HuH-7 (cell line): ENCODE measurements around the gene RBBP7.
A peak's percentile ranks its signal among the peaks of the same experiment; 100 is the strongest.

Experiments
- DNase-seq: peaks from one replicate; pipeline ENCODE4 v3.0.0; 2011; ENCODE audit warnings: low spot score

RBBP7 gene

DNA sequence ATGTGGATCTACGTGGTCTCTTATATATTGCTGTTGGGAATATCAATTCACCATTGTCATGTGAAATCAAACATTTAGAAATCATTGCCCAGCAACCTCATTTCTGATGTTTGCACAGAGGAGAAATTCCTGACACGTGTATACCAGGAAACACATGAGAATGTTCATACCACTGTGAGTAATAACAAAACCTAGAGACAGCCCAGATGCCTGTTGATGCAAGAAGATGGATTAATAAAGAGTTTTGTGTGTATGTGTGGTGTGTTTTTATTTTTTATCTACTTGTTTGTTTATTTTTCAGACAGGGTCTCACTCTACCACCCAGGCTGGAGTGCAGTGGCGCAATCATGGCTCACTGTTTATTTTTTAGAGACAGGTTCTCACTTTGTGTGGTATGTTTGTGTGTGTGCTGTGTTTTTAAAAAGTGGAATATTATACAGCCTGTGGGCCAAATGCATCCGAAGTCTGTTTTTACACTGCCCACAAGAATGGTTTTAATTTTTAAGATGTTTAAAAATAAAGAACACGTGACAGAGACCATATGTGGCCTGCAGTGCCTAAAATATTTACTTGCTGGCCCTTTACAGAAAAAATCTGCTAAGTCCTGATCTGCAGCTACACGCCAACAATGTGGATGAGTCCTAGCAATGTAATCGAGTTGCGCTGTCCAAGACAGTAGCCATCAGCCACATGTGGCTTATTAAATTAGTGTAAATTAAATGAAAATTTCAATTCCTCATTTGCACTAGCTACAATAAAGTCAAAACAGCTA is 44.7 kb downstream of the RBBP7 start:
- no peak for DNase-seq

DNA sequence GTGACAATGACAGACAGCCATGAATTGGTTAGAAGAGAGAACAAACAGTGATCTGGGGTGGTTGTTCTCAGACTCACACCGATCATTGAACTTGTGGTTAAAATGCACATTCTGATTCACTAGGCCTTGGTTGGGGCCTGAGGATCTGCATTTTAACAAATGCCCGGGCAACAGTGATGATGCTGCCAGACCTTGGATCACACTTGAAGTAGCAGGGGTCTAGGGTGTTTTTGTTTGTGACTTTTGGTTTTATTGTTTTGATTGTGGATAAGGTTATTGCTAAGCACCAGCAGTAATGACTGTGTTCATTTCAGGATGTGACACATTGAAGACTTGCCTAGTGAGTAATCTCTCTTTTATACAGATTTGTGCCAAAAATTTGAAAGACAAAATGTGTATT is 47.4 kb downstream of the RBBP7 start:
- DNase-seq = no peak

- no peak for DNase-seq
Observed at GRCh38 chrX:16819634-16820033, 50.5 kb downstream of the RBBP7 start.

DNA sequence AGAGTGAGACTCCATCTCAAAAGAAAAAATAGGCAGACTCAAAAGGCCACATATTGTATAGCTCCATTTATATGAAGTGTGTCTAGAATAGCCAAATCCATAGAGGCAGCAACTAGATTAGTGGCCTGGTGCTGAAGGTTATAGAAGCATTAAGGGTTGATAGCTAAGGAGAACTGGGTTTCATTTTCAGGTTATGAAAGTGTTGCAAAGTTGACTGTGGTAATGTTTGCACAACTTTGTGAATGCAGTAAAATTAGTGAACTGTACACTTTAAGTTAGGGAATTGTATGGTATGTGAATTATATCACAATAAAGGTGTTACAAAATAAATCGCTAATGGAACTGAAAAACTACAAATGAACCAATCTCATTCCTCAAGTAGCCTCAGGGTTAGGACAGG is 55.6 kb downstream of the RBBP7 start:
- DNase-seq = no peak

DNA sequence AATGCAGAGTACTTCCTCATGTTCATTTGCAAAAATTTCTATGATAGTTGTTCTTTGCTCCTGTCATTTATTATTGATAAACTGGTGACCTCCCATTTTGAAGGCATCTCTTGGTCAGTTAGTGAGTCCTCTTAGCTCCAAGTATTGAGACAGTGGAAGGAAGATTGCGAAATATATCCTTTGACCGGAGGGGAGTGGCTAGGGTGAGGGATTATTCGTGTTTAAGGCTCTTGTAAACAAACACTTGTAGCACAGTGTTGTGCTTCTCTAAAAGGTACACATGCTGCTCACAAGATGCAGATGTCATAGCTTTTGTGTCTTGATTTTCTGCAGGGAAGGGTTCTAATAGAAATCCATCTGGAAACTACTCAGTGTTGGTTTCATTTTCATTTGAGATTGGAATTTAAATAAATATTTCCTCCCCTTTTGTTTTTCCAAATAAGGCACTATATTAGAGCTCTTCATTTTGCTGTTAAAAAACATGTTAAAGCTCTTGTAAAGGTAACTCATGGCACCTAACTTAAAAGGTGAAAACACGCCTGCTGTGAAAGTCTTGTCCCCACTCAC is 62.1 kb downstream of the RBBP7 start:
- DNase-seq = peak; percentile 48

DNA sequence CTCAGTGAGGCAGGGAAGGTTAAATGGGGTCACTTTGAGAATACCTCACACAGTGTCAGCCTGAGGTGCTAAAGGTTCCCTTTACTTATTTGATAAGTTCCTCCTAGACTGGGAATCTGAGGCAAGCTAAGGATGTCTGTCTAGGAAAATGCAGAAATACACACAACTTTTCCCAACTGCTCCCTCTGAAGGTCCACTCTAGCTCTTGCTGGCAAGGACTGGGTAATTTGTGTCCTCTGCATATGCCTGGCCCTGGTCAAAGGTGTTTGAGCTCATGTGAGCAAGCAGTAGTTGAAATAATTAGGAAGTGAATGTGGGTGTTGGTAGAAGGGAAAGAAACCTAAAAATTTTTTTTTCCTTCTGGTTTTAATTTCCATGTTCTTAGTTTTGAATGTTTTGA is 62.6 kb downstream of the RBBP7 start:
- no peak for DNase-seq

DNA sequence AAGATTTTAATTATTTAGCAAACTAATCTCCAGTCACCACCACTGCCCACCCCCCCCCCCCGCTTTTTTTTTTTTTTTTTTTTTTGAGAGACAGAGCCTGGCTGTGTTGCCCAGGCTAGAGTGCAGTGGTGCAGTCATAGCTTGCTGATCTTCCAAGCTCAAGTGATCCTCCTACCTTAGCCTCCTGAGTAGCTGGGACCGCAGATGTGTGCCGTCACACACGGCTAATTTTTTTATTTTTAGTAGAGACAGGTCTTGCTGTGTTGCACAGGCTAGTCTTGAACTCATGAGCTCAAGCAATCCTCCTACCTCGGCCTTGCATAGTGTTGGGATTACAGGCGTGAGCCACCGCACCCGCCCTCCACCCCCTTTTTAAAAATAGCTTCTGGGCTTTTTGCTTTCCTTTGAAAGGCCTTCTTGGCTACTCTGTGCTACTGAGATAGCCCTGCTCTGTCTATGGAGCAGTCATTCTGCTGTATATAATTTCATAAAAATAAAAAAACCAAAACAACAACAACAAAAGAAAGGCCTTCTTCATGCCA is 65.2 kb downstream of the RBBP7 start:
- DNase-seq = no peak

- no peak for DNase-seq
Observed at GRCh38 chrX:16797841-16798240, 72.3 kb downstream of the RBBP7 start.

- no peak for DNase-seq
Observed at GRCh38 chrX:16797358-16797757, 72.8 kb downstream of the RBBP7 start.

GRCh38 chrX:16796298-16796697 is 73.9 kb downstream of the RBBP7 start:
- DNase-seq = no peak
